HepG2 (cell line): ENCODE results near the gene NAPEPLD. TPM values are rescaled to one million over a fixed set of nuclear protein-coding genes. Genes with fewer than 3 reads are reported as not detected.

Experiments used
- GPN1 ChIP-seq: sonication (generic); formaldehyde crosslinking; IDR thresholded peaks from 2 replicates; pipeline ENCODE4 v1.5.1; 2020; ENCODE audit warnings: missing genetic modification reagents, borderline replicate concordance
- HDAC6 ChIP-seq: fragments of 200-600 bp; sonication (generic); IDR thresholded peaks from 2 replicates; pipeline ENCODE4 v1.7.0; 2017; ENCODE audit warnings: mild to moderate bottlenecking, antibody characterized with exemption, low read length, low read depth
- HES4 ChIP-seq: sonication (generic); formaldehyde crosslinking; IDR thresholded peaks from 2 replicates; pipeline ENCODE4 v1.9.0; 2021; ENCODE audit warnings: mild to moderate bottlenecking, missing genetic modification reagents, borderline replicate concordance
- PHF5A ChIP-seq: IDR thresholded peaks from one replicate; pipeline ENCODE4 v1.6.1; 2018; ENCODE audit warnings: low read depth, missing genetic modification reagents; ENCODE audit not compliant: unreplicated experiment
- POLR2A ChIP-seq, 2 experiments: IDR thresholded peaks; 2 replicates each; pipeline ENCODE4 v1.6.1; 2011; ENCODE audit warnings: low read depth in 2 of 2, low read length in 2 of 2, mild to moderate bottlenecking in 1 of 2, moderate library complexity in 1 of 2; ENCODE audit not compliant: insufficient read depth in 1 of 2
- RFX1 ChIP-seq: fragments of 450-650 bp; IDR thresholded peaks from 2 replicates; pipeline ENCODE4 v1.6.1; 2017
- RFXANK ChIP-seq: IDR thresholded peaks from 2 replicates; pipeline ENCODE4 v1.6.1; 2016
- SKI ChIP-seq: fragments of 450-650 bp; IDR thresholded peaks from one replicate; pipeline ENCODE4 v1.6.1; 2018; ENCODE audit warnings: mild to moderate bottlenecking; ENCODE audit not compliant: partially characterized antibody
- SMYD3 ChIP-seq: sonication (generic); formaldehyde crosslinking; IDR thresholded peaks from 2 replicates; pipeline ENCODE4 v1.8.1; 2023; ENCODE audit warnings: mild to moderate bottlenecking, missing genetic modification reagents
- SP4 ChIP-seq: sonication (generic); formaldehyde crosslinking; IDR thresholded peaks from 2 replicates; pipeline ENCODE4 v1.8.1; 2023; ENCODE audit warnings: mild to moderate bottlenecking, missing genetic modification reagents
- TOPORS ChIP-seq: sonication (generic); formaldehyde crosslinking; IDR thresholded peaks from 2 replicates; pipeline ENCODE4 v1.8.0; 2023; ENCODE audit warnings: mild to moderate bottlenecking, missing genetic modification reagents
- ZBTB34 ChIP-seq: sonication (generic); formaldehyde crosslinking; IDR thresholded peaks from 2 replicates; pipeline ENCODE4 v1.8.0; 2022; ENCODE audit warnings: mild to moderate bottlenecking, missing genetic modification reagents
- ZEB1 ChIP-seq: IDR thresholded peaks from 2 replicates; pipeline ENCODE4 v1.6.1; 2012; ENCODE audit warnings: mild to moderate bottlenecking, low read depth, inconsistent platforms; ENCODE audit not compliant: insufficient replicate concordance
- ZFP36L1 ChIP-seq: sonication (generic); formaldehyde crosslinking; IDR thresholded peaks from 2 replicates; pipeline ENCODE4 v1.8.0; 2022; ENCODE audit warnings: mild to moderate bottlenecking, missing genetic modification reagents, moderate library complexity
- ZFP91 ChIP-seq: sonication (generic); formaldehyde crosslinking; IDR thresholded peaks from 2 replicates; pipeline ENCODE4 v1.9.0; 2022; ENCODE audit warnings: missing genetic modification reagents, mild to moderate bottlenecking, borderline replicate concordance
- ZNF160 ChIP-seq: sonication (generic); formaldehyde crosslinking; IDR thresholded peaks from 2 replicates; pipeline ENCODE4 v1.8.0; 2022; ENCODE audit warnings: mild to moderate bottlenecking, inconsistent platforms, missing genetic modification reagents
- ZNF260 ChIP-seq: sonication (generic); formaldehyde crosslinking; IDR thresholded peaks from 2 replicates; pipeline ENCODE4 v1.4.0; 2020; ENCODE audit warnings: missing genetic modification reagents, low read depth, mild to moderate bottlenecking, borderline replicate concordance
- ZNF331 ChIP-seq: sonication (generic); formaldehyde crosslinking; IDR thresholded peaks from 2 replicates; pipeline ENCODE4 v1.4.0; 2020; ENCODE audit warnings: missing genetic modification reagents
- ZNF431 ChIP-seq: sonication (generic); formaldehyde crosslinking; IDR thresholded peaks from 2 replicates; pipeline ENCODE4 v1.9.0; 2022; ENCODE audit warnings: missing genetic modification reagents, low read depth, mild to moderate bottlenecking, borderline replicate concordance
- ZNF564 ChIP-seq: sonication (generic); formaldehyde crosslinking; IDR thresholded peaks from 2 replicates; pipeline ENCODE4 v1.8.1; 2023; ENCODE audit warnings: mild to moderate bottlenecking, missing genetic modification reagents
- ZNF597 ChIP-seq: sonication (generic); formaldehyde crosslinking; IDR thresholded peaks from 2 replicates; pipeline ENCODE4 v1.5.0; 2020; ENCODE audit warnings: missing genetic modification reagents
- ZNF644 ChIP-seq: IDR thresholded peaks from 2 replicates; pipeline ENCODE4 v1.6.1; 2016; ENCODE audit warnings: low read depth
- ZSCAN30 ChIP-seq: sonication (generic); formaldehyde crosslinking; IDR thresholded peaks from 2 replicates; pipeline ENCODE4 v1.5.0; 2020; ENCODE audit warnings: mild to moderate bottlenecking, missing genetic modification reagents
- ZXDC ChIP-seq: sonication (generic); formaldehyde crosslinking; IDR thresholded peaks from 2 replicates; pipeline ENCODE4 v1.5.0; 2020; ENCODE audit warnings: mild to moderate bottlenecking, missing genetic modification reagents
- polyA plus RNA-seq, 8 experiments: library from polyadenylated mRNA; depleted of rRNA in 3 of 8; stranded (reverse) in 7 of 8; unstranded in 1 of 8; fragments of >200 nt; fragmentation: Illumina TruSeq in 4 of 8; extraction: Trizol in 4 of 8; gene quantifications; 2 replicates each; pipeline versions ENCODE4 v1.2.1 to v1.2.3, GENCODE V29; 2011 to 2016; ENCODE audit warnings: low read depth in 4 of 8, missing spikeins in 1 of 8, mixed read lengths in 1 of 8; ENCODE audit not compliant: insufficient read depth in 1 of 8
- total RNA-seq, 5 experiments: library from RNA; depleted of rRNA; stranded (reverse); fragments of >200 nt; fragmentation: Illumina TruSeq; extraction: Trizol; gene quantifications; 2 replicates each; pipeline ENCODE4 v1.2.3, GENCODE V29; 2016; ENCODE audit warnings: low read depth in 1 of 5

NAPEPLD gene
- total and polyA plus RNA-seq, 2 of the 13 experiments (the other 11 are each of a cell fraction or from before 2014, with no cell fraction given), result 3.4 to 5.6 TPM

DNA sequence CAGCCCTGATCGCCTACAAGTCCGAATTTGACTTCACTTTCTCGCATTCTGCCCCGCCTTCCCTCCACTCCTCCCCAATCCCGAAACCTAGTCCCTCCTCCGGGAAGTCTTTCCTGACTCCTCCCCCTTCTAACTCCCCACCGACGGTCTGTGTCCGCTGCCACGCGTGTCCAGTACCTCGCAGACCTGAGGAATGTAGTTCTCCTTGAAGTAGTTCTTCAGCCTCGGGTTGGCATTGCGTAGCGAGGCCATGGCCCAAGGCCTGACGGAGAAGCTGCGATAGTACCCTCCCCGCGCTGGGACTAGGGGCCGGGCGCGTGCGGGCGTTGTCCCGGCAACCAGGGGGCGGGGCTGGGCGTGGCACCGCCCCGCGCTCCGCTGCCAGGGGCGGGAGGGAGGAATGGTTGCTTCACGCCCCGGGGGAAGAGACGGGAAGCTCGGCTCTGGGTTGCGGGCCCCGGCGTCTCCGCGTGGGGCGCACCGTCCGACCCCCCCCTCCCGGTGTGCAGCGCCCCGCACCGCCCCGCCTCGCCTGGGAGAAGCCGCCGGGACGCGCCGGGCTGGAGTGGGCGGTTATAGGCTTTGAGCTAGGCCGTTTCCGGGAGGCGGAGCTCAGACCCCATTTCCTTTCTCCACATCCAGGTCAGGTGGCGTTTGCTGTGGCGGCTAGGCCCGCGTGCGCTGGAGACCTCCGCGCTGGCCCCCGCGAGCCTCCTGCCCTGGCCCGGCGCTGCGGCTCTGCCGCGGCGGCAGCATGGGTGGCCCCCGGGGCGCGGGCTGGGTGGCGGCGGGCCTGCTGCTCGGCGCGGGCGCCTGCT, 74.2 kb downstream of the NAPEPLD start, which contains the start of the genes ARMC10 and FBXL13 (continued):
- TF ChIP-seq SMYD3 (CRISPR knock-in tag) (0 out of 2 replicates have a peak, but pooled peaks have one; percentile 26), SKI (peak; percentile 85), ZXDC (no peak), HDAC6 (no peak), ZEB1 (no peak), ZNF431 (CRISPR knock-in tag) (peak; percentile 52; the same call in 1 of the 2 replicates), GPN1 (CRISPR knock-in tag) (no peak), ZNF331 (CRISPR knock-in tag) (0 out of 2 replicates have a peak, but pooled peaks have one; percentile 29), ZFP36L1 (CRISPR knock-in tag) (peak; percentile 58; the same call in 1 of the 2 replicates), ZNF597 (no peak), ZNF644 (CRISPR knock-in tag) (no peak), ZNF564 (CRISPR knock-in tag) (no peak; the same call in 1 of the 2 replicates), SP4 (CRISPR knock-in tag) (peak; percentile 81), ZSCAN30 (CRISPR knock-in tag) (no peak), HES4 (CRISPR knock-in tag) (no peak), PHF5A (CRISPR knock-in tag) (no peak), POLR2A (IDR thresholded peaks at IDR 0.05; ENCODE audit: insufficient read depth in 1 of 2, low read depth in 2 of 2, low read length in 2 of 2) (peak; percentile 86), TOPORS (CRISPR knock-in tag) (peak; percentile 56; the same call in 1 of the 2 replicates), RFXANK (CRISPR knock-in tag) (no peak), ZNF160 (0 out of 2 replicates have a peak, but pooled peaks have one; percentile 19), ZBTB34 (CRISPR knock-in tag) (peak; percentile 41; the same call in 1 of the 2 replicates), ZNF260 (no peak), ZFP91 (CRISPR knock-in tag) (no peak; the same call in 1 of the 2 replicates), RFX1 (peak; percentile 97)
